NCI-H748 treated with DMSO at 0.1 percent for 48 hours (cell line): ENCODE measurements around the gene ARRB1.
"Not testable (repeated sequence)": the region's sequence is repeated elsewhere in the genome, so short reads cannot be mapped to it uniquely, and the experiment has no call there.

Experiments used
- DNase-seq: peaks from one replicate; lab custom pipeline; 2025; lab: John Stamatoyannopoulos, UW

The ARRB1 gene

DNA sequence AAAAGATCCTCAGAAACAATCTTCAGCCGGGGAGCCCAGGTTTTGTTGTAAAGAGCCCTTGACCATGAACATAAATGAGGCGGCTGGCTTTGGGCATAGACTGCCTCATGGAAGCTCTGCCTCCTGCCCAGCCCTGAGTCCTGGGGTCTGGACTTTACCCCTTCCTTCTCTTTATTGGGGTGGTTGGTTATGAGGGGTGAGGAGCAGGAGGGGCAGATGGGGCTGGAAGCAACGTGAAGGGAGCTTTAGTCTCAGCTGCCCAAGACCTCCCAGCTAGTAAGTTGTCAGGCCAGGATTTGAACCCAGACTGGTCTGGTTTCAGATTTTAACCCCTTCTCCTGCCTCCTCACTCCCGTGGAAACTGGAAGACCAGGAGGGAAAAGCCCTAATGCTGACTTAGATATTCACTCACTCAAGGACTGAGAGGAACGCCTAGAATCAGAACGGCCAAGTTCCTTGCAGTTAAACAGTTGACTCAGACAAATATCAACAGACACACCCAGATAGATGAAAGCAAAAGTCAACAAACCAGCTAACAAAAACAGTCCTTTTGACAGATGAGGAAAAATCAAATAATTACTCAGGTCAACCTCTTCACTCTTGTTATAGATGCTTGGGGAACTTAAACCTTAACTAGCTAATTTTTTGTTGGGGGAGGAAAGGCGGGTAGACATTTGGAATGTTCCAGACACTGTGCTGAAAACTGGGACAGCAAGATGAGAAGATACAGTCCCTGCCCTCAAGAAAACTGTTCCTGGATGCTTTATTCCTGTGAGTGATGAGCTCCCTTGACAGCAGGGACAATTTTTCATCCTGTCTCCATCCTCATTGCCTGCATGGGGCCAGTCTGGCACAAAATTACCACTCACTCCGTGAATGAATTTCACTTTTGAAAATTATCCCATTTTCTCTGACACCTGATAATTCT is 20.8 kb upstream of the ARRB1 start:
- peak; percentile 93 for DNase-seq

DNA sequence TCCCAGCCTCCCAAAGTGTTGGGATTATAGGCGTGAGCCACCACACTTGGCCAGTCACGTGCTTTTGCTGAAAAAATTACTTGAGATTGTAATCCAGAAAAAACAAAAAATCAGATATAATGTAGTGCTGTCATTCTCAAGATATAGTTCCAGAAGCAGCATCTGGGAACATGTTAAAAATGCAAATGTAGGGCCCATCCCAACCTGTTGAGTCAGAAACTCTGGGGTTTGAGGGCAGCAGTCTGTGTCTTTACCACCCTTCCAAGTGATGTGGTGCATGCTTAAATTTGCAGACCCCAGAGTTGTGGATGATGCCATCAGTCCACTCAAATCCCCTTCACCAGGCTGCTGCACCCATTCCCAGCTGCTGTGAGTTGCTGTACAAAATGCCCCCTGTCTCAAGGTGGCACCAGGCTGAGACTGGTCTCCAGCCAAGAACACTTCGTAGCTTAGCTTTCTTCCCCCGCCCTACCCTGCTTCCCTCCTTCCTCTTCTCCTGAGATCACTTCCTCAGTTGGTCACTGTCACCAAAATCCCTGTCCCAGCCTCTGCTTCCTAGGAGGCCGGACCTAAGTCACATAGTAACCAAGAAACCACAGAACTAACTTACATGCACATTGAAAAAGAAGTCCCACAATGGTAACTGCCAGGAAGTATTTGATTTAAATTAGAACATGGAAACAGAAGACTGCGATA is 18.2 kb upstream of the ARRB1 start:
- DNase-seq = no peak

DNA sequence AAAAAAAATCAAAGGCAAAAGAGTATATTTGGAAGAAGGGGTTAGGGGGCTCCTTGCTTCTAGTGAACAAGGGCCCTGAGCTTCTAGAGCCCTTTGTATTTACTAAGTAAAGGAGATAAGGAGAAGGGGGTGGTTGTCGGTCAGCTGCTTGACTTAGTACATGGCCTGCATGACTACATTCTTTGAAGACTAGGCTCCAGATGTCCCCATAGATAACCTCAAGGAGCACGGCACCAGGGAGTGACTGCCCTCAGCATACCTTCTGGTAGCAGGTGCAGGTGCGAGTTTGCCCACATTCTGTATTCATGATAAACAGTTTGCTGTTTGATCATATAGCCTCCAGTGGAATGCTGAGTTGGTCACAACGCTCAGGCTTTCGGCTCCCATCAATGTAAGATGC is 15.4 kb upstream of the ARRB1 start:
- DNase-seq = not testable (repeated sequence)

DNA sequence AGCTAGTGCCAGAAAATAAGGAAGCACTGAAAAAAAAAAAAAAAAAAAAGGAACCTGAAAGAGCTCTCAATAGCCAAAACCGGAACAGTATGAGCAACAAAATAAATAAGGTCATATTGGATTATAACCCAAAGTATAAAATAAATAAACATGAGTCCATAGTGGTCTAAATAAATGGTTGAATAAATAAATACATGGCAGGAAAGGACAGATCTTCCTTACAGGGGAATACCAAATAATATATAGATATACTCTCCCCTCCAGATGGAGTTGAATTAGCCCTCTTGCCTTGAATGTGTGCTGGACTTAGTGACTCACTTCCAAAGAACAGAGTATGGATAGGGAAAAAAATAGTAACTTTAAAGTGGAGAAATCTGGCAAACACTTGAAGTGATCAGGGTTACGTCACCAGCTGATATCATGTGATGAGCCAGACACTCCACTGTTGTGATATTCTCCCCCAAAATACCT is 14.3 kb upstream of the ARRB1 start:
- DNase-seq = no peak

DNA sequence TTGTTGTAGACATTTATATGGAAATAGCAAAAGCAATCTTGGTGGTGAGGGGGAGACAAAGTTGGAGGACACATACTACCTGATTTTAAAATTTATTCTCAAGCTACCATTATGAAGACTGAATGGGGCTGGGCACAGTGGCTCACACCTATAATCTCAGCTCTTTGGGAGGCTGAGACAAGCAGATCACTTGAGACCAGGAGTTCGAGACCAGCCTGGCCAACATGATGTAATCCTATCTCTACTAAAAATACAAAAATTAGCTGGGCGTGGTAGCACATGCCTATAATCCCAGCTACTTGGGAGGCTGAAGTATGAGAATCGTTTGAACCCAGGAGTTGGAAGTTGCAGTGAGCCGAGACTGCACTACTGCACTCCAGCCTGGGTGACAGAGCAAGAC is 10.8 kb upstream of the ARRB1 start:
- DNase-seq = not testable (repeated sequence)

DNA sequence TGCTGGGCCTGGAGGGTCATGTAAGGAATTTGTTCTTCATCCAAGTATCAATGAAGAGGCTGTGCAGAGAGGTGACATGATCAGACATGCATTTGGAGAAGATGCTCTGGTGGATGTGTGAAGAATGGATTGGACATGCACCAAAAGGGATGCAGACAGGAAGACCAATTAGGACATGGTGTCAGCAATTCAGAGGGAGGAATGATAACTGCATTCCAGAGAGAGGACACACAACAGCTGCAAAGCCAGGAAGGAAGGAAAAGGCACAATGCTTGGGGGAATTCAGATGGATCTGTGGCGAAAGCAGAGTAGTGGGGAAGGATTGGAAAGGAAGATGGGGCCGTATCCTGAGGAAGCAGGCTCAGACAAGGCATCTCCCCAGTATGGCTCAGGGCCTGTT is 5.2 kb upstream of the ARRB1 start:
- DNase-seq = no peak

DNA sequence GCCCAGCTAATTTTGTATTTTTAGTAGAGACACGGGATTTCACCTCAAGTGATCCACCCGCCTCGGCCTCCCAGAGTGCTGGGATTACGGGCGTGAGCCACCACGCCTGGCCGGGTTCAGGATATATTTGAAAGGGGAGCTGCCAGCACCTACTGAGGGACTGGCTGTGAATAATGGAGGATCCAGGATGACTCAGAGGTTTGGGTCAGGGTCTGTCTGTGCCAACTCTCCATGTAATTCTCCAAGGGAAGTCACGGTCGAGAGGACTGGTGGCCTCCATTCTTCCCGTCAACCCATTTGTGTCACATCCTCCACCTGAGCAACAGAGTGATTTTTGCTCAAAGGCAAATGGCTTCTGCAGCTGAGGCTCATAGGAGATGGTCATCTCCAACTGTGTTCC is 3.6 kb upstream of the ARRB1 start:
- DNase-seq = no peak

DNA sequence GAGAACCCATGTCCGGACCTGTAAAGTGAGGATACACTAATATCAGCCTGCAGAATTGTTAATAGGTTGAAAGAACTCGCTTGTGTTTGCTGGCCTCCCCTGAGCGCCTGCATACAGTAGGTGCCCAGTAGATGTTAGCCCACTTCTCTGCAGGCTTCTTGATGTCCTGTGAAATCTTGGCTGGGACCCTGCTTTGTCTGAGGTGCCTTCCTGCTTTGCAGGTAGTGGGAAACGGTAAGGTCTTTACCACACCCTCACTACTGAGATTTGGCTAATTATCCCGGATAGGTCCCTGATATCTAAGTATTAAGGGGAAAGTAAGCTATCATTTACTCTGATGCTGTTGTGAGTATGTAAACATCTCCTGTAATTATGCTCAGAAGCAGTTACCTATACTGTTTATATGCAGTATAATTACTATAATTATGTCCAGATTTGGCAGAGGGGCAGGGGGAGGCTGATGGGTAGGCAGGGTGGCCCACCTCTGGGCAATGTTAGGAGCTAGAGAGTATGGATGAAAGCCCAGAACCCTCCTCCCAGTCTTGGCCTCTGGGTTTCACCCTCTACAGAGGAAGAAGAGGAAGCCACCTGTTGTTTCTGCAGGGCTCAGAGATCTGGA is 1.2 kb upstream of the ARRB1 start:
- peak; percentile 24 for DNase-seq

DNA sequence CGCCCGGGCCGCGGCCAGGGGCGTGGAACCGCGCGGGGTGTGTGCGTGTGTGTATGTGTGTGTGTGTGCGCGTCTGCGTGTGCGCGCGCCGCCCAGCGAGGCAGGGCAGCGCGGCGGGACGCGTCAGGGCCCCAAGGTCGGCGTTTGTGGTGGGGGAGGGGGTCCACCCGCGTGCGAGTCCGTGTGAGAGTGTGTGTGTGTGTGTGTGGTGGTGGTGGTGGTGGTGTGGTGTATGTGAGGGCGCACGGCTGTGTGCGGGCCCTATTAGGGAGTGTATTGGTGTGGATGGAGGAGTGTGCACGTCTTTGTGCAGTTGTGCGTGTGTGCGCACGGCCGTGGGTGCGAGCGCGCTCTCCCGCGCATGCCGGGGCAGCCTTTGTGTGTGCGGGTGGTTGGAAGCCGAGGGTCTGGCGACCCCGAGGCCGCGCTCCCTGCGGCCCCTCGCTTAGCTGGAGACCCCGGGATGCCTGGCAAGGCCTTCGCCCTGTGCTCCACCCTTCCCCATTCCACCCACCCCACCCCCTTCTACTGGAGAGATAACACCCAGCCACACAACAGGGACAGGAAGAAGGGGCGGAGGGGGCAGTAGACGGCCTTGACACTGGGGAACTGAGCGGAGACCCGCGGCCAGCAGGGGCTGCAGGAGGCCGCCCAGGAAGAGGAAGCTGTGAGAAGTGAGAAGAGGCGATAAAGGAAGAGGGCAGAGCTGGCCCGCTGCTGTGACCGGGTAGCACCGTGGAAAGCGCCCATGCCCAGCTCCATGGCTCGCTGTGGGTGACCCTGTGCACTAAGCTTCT is 528 bp upstream of the ARRB1 start:
- DNase-seq = peak; percentile 24

DNA sequence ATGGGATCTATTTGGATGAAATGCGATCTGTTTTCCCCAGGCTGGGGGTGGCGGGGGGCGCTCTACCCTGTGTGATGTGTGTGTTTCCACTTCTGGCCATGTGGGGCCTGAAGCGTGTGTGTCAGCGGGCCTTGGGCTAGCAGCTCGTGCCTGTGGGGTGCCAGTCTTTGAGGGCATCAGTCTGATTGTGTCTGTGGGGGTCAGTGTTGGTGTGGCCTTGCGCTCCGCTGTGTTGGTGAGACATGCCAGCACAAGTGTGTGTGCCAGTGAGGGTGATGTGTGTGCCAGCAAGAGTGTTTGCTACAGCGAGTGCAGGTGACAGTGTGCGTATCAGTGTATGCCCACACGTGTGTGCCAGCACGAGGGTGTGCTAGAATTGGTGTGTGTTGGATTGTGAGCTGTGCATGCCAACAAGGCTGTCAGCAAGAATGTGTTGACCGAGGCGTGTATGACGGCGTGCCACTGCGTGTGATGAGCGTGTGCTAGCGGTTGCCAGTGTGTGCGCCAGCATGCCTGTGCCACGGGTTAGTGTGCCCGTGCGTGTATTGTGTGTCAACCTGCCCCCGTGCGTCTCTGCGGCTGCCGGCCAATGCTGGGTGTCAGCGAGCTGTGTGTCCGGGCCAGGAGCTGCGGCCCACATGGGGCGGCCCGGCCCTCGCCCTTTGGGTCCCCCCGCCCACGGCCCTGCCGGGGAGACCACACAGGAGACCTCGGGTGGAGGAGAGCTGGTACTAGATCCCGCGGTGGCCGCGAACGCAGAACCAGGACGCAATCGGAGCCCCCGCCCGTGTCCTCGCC is 519 bp downstream of the ARRB1 start:
- no peak for DNase-seq

DNA sequence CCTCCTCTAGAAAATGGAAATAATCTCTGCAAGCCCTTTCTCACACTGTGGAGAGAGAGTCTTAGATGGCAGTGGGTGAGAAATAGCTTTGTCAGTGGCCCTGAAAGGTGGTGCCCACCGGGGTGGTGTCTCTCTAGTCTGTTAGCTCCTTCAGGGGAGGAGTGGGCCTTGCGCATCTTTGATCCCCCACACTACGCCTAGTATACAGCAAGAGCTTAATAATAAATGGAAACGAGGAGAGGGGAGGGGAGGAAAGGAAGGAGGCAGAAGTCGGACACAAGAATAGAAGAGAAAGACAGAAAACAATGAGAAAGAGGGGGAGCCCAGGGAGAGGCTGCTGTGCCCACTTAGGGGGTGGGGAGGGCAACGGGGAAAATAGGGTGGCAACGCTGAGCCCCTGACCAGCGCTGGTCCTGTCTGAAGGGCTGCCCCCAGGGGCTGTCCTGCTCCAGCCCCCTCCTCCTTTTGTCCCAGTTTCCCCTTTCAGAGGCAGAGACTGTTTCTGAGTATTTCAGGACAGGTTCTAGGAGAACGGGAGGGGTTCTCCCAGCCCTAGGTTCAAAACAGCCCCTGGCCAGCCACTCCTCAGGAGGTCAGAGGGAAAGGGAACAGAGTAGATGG is 1.2 kb downstream of the ARRB1 start:
- no peak for DNase-seq

DNA sequence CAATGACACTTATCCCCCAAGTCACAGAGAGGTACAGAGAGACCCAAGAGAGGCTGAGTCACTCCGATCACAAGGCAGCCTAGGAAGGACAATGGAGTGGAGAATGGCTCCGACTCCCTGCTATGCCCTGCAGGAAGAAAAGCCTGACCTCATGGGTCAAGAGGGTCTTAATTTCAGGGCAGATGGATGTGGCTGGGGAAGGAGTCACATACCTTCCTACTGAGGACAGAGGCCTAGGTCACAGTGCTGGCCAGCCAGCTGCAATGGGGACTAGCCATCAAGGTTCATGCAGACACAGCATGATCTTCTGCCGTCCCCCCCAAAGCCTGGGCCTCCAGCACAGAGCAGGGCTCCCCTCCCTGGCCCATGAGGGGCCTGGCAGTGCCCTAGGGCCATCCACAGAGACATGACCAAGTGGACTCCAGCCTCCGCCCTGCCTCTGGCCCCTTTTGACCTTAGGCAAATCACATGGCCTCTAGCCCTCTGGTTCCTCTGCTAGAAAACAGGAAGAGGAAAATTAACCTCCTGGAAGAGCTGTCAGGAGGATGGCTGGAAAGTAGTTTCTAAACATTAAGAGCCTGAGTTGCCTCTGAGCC is 1.8 kb downstream of the ARRB1 start:
- no peak for DNase-seq

DNA sequence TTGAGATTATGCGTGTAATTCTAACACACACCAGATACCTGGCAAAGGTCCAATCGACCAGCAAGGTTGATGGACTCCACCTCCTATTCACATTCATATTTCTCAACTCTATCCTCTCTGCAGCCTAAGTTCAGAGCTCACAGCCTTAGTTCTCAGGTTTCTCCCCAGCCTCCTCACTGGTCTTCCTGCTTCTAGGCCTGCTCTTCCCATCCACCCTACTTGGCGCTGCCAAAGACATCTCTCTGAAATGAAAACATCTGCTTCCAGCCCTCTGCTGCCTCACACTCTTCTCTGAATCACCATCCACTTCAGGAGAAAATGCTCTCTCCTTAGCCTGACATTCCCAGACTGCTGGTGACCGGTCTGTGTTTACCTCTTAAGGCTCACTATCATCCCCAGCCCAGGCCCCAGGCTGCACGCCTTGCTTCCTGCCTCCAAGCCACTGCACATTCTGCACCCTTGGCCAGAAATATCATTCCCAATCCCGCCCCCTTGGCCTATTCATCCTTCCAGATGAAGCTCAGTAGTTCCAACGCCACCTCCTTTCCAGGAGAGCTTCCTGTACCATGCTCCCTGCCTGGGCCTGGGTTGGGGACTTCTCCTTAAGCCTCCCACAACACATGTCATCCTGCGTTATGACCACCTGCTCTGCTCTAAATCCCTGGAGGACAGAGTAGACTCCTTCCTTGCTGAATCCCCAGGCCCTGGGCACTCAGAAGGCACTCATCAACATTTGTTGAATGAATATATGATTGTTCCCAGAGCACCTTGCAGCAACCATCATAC is 3.5 kb downstream of the ARRB1 start:
- DNase-seq = no peak

DNA sequence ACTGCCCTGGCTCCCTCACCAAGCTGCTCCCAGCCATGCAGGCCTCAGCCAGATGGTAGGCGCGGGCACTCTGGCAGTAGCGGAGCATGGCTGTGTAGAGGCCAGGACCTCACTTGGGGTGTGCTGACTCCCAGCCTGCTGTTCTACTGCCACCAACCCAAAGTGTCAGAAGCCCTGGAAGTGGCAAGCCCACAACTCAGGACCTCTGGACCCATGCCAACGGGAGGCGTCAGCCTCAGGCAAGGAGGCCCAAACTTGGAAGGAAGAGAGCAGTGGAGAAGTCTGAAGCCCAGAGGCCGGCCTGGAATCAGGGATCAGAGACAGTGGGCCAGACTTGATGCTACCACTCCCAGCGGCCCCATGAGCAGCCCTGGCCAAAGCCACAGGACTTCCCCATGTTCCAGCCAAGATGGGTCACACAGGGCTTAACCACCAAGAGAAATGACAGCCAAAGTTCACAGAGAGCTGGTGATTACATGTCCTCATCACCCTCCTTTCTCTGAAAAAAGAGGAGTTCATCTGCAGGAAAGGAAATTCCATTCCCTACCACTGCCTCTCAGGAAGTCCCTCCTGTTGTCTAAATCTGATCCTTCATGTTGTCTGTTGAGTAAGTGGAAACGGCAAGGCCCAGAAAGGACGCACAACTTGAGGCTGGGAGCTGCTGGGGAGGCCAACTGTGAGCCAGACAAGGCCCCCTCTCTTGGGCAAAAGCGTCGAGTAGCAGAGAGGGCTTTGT is 4.4 kb downstream of the ARRB1 start:
- DNase-seq = no peak

DNA sequence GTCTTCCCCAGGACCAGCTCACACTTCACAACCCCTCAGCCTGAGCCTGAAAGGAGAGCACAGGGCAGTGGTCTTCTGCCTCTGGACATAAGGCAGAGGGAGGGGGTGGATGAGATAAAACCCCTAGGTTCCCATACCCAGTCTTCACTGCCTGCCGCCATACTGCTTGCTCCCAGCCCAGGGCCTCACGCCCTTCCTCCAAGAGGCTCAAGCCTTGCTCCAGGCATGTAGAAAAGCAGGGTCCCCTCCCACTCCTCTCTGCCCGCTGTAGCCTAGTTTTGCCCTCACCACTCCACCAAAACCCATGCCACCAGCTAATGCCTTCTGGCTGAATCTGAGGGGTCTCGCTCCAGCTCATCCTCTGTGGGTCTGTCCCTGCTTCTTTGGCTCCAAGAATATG is 5.2 kb downstream of the ARRB1 start:
- DNase-seq = no peak

DNA sequence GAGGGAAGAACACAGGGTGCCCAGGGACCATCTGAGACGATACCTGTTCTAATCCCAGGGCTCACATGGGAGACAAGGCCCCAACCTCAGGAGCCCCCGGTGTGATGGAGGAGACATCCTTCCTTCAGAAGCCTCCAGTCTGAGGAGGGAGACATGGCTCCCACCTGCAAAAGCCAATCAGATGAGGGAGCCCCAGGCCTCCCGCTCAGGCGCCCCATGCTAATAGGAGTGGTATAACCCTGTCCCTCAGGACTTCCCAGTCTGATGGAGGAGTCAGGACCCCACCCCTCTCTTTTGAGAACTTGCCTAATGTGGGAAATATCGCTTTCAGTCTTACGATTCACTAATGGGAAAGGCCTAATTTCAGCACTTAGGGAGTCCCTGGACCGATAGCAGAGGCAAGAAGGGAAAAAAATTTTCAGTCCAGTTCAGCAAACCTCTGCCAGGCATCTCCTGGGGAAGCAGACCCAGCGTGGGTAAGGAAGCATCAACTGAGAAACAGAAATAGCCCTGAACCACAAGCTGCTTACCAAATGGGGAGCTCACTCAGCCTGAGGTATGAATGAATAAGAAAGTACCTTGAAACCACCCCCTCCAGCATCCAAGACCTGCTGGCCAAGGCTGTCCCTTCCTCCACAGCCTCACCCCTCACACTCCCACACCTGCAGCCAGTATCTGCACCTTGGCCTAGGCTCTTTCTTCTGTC is 5.9 kb downstream of the ARRB1 start:
- no peak for DNase-seq

DNA sequence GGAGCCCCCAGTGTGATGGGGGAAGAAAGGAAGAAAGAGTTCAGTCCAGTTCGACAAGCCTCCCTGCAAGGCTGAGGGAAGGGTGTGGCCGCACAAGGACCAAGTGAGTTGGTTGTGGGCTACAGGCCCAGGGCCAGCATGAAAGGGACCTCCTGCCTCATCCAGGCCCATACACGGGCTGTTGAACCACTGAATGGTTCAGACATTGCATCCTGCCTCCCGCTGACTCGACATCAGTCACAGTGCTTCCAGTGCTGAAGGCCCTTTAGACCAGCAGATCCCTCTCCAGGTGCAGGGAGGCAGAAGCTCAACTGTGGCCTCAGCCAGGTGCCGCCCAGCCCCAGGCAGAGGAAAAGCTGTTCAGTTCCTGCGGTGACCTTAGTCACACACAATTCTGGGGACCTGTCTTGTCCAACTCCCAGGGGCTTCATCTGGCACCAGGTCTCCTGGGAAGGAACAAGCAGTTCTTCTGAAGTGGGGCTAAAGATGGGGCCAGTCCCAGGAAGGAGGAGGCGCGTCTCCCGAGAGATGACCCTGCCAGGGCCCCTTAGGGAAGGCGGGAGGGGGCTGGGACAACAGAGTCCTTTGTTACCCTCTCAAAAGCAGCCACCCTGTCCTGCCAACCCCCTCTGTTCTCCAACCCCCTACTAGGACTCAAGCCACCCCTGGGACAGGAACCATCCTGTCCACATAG is 6.6 kb downstream of the ARRB1 start:
- no peak for DNase-seq

DNA sequence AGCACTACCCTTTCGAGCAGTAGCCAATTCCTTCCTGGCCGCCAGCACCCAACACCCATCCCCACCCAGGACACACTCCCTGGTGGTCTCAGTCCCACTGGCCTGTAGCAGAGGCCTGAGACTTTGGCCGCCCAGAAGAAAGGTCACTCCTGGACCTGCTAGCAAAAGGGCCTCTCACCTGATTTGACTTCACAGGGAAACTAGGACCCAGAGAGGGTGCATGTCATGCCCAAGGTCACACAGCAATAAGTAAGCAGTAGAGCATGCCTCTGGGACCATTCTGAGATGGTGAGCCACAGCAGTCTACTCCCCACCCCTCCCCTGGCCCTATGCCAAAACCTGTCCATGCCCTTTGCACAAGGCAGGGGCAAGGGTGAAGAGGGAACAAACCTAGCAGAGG is 7.3 kb downstream of the ARRB1 start:
- no peak for DNase-seq
